IMR-90 (cell line): ENCODE data around the gene ZNF665.

Source experiments
- CEBPB ChIP-seq: IDR thresholded peaks from 2 replicates; pipeline ENCODE4 v1.6.1; 2012; ENCODE audit warnings: low read depth, low read length, improper control_type of control experiment
- CTCF ChIP-seq: conservative IDR thresholded peaks from 2 replicates; pipeline ENCODE4 v1.5.1; 2012; ENCODE audit warnings: mild to moderate bottlenecking, low read depth, low read length, improper control_type of control experiment
- FOS ChIP-seq: fragments of 150-350 bp; IDR thresholded peaks from 2 replicates; pipeline ENCODE4 v1.6.1; 2016; ENCODE audit warnings: low read depth, low read length
- MAFK ChIP-seq: IDR thresholded peaks from 2 replicates; pipeline ENCODE4 v1.6.1; 2012; ENCODE audit warnings: low read depth, low read length, improper control_type of control experiment
- POLR2A ChIP-seq: IDR thresholded peaks from 2 replicates; pipeline ENCODE4 v1.6.1; 2012; ENCODE audit warnings: mild to moderate bottlenecking, low read depth, low read length
- RFX5 ChIP-seq: IDR thresholded peaks from 2 replicates; pipeline ENCODE4 v1.8.0; 2012; ENCODE audit warnings: low read depth, mild to moderate bottlenecking, low read length, moderate library complexity

DNA sequence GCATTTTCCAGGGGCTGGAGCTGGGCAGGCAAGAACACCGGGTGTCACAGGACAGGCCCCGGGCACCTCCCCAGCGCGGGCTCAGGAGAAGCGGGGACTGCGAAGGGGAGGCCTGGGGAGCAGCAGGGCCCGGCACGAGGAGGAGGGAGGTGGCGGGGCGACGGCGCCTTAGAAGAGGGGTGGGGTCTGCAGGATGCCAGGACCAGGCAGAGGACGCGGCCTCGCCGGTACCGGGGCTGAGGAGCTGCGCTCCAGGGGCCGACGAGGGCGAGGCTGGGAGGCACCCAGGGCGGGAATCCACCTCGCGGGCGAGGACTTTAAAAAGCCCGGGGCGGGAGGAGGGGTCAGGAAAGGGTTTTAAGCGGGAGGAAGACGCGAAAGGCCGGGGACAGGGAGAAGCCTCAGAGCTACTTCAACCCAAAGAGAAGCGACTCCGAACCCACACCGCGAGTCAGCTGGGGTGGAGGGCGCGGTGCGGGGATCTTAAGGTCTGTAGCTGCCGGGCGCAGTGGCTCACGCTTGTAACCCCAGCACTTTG lies 35.0 kb downstream of the ZNF665 start:
- TF ChIP-seq CTCF (no peak), MAFK (no peak), POLR2A (no peak), FOS (no peak), CEBPB (no peak), RFX5 (no peak)
